Gastroesophageal sphincter (tissue), 3 donors: ENCODE measurements around the gene LRRN4CL.

ENCODE experiments used
- POLR2A ChIP-seq, 2 donors: fragments of 450-650 bp; IDR thresholded peaks; one replicate each; pipeline ENCODE4 v1.6.1; 2017; ENCODE audit warnings: antibody characterized with exemption in 2 of 2, mild to moderate bottlenecking in 2 of 2, moderate library complexity in 1 of 2
- TF ChIP-seq, protein P1 (sequence below), 4 experiments: fragments of 200-600 bp in 2 of 4; fragments of 450-650 bp in 2 of 4; sonication (generic) in 1 of 4; IDR thresholded peaks; one replicate each; pipeline ENCODE4 v1.5.1; 2017 to 2019; ENCODE audit warnings: antibody characterized with exemption in 4 of 4, mild to moderate bottlenecking in 2 of 4, moderate library complexity in 2 of 4

DNA sequence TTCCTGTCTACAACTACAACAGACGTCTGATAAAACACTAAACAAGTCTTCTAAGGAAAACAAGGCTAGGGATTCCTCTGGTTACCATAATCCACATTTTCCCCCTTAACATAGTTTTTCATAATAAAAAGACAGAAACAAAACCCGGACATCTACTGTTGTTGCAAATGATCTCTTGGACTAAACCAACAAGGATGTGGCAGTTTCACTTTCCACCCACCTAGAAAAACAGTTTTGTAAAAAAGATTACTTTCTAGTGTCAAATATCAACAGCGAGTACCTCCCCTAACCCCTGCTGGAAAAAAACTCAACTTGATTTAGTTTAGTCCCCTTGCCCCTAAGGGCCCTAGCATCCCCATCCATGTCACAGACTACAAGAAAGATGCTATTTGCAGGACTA is 23.5 kb upstream of the LRRN4CL start:
- TF ChIP-seq, protein P1, sequence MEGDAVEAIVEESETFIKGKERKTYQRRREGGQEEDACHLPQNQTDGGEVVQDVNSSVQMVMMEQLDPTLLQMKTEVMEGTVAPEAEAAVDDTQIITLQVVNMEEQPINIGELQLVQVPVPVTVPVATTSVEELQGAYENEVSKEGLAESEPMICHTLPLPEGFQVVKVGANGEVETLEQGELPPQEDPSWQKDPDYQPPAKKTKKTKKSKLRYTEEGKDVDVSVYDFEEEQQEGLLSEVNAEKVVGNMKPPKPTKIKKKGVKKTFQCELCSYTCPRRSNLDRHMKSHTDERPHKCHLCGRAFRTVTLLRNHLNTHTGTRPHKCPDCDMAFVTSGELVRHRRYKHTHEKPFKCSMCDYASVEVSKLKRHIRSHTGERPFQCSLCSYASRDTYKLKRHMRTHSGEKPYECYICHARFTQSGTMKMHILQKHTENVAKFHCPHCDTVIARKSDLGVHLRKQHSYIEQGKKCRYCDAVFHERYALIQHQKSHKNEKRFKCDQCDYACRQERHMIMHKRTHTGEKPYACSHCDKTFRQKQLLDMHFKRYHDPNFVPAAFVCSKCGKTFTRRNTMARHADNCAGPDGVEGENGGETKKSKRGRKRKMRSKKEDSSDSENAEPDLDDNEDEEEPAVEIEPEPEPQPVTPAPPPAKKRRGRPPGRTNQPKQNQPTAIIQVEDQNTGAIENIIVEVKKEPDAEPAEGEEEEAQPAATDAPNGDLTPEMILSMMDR (IDR thresholded peaks at IDR 0.05): no peak
- TF ChIP-seq POLR2A (IDR thresholded peaks at IDR 0.05): no peak
